K562 treated with DMSO at 1 percent for 12 hours (cell line): Measurements from ENCODE around the gene BLOC1S2. TPM values are rescaled to one million over a fixed set of nuclear protein-coding genes. Genes with fewer than 3 reads are reported as not detected.

Experiments used
- total RNA-seq: library from RNA; unstranded; fragments of 300-600 nt; gene quantifications from 2 replicates; pipeline ENCODE4 v1.2.3, GENCODE V29; 2022; ENCODE audit not compliant: insufficient read depth

Gene BLOC1S2
- 30.0 and 36.5 TPM in 2 replicates for total RNA-seq

DNA sequence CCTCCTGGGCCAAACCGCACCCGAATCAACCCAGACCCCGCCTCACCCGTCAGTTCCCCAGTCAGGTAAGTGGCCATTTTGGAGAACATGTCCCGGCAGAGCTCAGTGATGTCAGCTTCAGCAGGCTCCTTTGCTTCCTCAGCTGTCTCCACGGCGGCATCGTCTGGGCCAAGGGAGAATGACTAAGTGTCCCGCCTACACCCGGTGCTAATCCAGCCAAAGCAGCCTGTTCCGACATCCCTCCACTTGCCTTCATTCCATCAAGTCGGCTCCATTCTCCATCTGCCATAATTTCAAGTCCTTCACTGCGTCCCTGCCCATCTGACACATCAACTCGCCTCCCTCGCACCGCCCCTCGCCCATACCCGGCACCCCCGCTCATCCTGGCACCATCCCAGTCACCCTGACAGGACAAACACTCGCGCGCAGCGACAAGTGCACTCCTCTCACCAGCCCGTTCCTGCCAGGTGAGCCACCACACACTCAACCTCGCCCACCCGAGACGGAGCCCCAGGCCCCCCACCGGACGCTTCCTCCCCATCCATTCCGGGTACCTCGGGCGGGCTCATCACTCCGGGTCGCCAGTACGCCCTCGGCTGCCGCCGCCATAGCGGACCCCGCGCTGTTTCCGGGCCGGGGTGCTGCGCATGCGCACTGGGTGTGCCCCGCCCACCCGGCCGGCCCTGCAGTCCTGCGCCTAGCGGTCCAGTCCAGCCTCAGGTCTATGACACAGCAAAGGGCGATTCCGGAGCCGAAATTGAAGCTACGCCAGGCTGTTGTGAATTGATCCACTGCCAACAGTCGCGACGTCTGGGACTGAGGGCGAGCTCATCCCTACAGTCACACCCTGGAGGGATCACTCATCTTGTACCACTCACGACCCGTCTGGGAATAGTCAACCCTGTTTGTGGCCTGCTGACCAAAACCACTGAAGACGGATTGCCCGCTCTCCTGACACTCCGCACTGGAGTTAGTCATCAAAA, at the start of gene BLOC1S2:
TSS of gene BLOC1S2 (minus strand) at position 630 of the 983 bp plus-strand sequence. CDS start at position 609, 21 bp downstream.

DNA sequence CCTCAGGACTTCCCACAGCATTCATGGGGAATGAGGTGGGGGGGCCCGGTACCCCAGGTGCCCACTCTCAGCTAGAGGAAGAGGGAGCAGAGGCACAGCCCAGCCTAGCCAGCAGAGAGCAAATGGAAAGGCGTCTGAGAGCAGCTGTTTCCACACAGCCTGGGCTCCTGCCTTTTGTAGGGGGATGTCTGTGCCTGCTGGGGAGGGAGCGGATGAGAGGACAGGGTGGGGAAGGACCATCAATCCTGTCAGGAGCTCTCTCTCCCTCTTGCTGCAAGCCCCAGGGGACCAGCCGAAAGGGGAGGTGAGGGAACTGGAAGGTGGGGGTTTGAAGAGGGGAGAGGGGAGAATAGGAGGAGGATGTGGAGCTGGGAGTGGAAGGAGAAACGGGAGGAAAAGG, 43.6 kb upstream of the BLOC1S2 start, which contains the start of gene PKD2L1:
TSS of gene PKD2L1 (minus strand) at position 150 of the 400 bp plus-strand sequence. CDS start at position 25, 125 bp downstream.

DNA sequence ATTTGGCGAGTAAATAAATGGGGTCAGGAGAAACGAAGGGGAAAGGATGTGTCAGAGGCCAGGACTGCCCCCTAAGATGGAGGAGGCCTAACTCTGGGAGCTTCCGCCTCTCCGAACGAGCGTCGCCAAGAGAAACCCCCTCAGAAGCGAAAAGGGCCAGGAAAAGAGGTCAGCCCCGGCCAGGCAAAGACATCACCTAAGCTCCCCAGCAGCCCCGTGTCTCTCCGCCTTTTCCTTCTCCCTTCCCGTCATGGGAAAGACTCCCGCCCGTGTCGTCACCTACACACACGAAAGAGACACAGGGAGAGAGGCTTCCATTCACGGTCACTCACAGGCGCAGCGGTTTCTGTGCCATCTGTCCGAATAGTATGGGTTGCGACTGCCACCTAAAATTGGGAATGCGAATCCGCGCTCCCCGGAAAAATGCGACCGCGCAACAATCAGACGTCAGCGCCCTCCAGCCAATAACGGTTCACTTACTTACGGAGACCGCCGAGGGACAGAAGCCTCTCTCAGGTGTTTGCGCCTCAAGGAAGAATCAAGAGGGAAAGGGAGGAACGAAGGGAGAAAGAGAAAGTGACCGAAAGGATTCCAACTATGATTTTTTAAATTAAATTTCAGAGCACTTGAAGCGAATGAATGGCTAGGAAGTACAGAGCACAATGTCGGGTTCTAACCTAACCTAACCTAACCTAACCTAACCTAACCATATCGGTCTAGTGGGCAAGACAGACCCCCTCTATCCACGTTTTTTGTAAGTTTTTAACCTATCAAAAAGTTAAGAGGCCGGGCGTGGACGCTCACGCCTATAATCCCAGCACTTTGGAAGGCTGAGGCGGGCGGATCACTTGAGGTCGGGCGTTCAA, 19.0 kb downstream of the BLOC1S2 start, which contains the start of gene CWF19L1:
TSS of gene CWF19L1 (minus strand) at position 400 of the 866 bp plus-strand sequence. CDS start at position 355, 45 bp downstream.

Other genes starting within 250 kb of the BLOC1S2 start
- not detected in 2 replicates for gene CPN1, start 204.8 kb downstream of the BLOC1S2 start, total RNA-seq
- 6.5 and 16.2 TPM in 2 replicates for gene ERLIN1, start 100.7 kb downstream of the BLOC1S2 start, total RNA-seq
- gene CHUK, start 57.1 kb downstream of the BLOC1S2 start, total RNA-seq: 5.5 and 15.8 TPM in 2 replicates
- 11.5 and 15.2 TPM in 2 replicates for gene CWF19L1, start 19.0 kb downstream of the BLOC1S2 start, total RNA-seq
- not detected in 2 replicates for gene PKD2L1, start 43.5 kb upstream of the BLOC1S2 start, total RNA-seq
- gene SCD, start 60.6 kb upstream of the BLOC1S2 start, total RNA-seq: 45.1 and 159 TPM in 2 replicates
- gene WNT8B, start 176.3 kb upstream of the BLOC1S2 start, total RNA-seq: not detected in 2 replicates
- gene SEC31B, start 233.2 kb upstream of the BLOC1S2 start, total RNA-seq: 1.5 and 3.6 TPM in 2 replicates
- gene NDUFB8, start 243.2 kb upstream of the BLOC1S2 start, total RNA-seq: 170 and 231 TPM in 2 replicates
- gene HIF1AN, start 249.3 kb upstream of the BLOC1S2 start, total RNA-seq: 2.0 and 5.8 TPM in 2 replicates